ACC112 (cell line): Measurements from ENCODE around the gene CERS6.

Experiments
- H2AFZ ChIP-seq: fragments of 200-600 bp; sonication (generic); one replicate; pipeline ENCODE4 v1.6.0; 2017; ENCODE audit warnings: antibody characterized with exemption, low read length; ENCODE audit not compliant: unreplicated experiment
- H3K27ac ChIP-seq: fragments of 200-600 bp; sonication (generic); 2 replicates; pipeline ENCODE4 v1.5.1; 2014; ENCODE audit warnings: low read depth, mild to moderate bottlenecking, antibody characterized with exemption, low read length, moderate library complexity
- H3K27me3 ChIP-seq: fragments of 200-600 bp; sonication (generic); 2 replicates; pipeline ENCODE4 v1.6.1; 2014; ENCODE audit warnings: mild to moderate bottlenecking, antibody characterized with exemption, low read length, moderate library complexity, mixed read lengths; ENCODE audit not compliant: insufficient read depth
- H3K36me3 ChIP-seq: fragments of 200-600 bp; sonication (generic); 2 replicates; pipeline ENCODE4 v1.6.1; 2016; ENCODE audit warnings: mild to moderate bottlenecking, antibody characterized with exemption, low read length, moderate library complexity, mixed read lengths; ENCODE audit not compliant: insufficient read depth
- H3K4me1 ChIP-seq: fragments of 200-600 bp; sonication (generic); one replicate; pipeline ENCODE4 v1.6.1; 2016; ENCODE audit warnings: low read length, mixed read lengths; ENCODE audit not compliant: insufficient read depth, unreplicated experiment, control insufficient read depth
- H3K4me3 ChIP-seq: fragments of 200-600 bp; sonication (generic); 2 replicates; pipeline ENCODE4 v1.5.1; 2014; ENCODE audit warnings: mild to moderate bottlenecking, low read depth, low read length
- H3K79me2 ChIP-seq: fragments of 200-600 bp; sonication (generic); one replicate; pipeline ENCODE4 v1.6.0; 2016; ENCODE audit warnings: low read length; ENCODE audit not compliant: control insufficient read depth, unreplicated experiment, insufficient read depth

Gene CERS6

DNA sequence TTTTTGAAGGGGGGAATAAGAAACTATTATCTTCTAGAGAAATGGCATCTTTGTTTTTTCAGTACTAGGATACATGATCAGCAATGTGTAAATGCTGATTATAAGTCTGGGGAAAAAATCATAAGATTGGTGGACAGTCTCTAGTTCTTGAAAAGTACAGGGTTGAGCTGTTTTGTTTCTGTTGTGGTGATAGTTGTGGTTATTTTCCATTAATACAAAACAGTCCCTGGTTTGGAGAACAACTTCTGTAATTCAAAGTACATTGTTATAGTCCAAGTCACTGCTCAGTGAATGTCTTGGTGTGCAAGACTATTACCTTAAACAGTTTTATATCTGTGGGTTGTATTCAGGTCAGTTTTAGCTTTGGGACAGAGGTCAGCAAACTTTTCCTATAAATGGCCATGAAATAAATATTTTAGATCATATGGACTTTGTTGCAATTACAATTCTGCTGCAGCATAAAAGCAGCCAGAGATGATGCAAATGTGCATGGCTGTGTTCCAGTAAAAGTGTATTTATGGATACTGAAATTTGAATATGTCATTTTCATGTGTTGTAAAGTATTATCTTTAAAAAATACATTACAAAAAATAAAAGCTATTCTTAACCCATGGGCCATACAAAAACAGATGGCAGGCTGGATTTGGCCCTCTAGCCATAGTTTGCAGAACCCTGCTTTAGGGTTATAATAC is 111.0 kb downstream of the CERS6 start:
- Histone ChIP-seq H3K4me3 (no peak overlapping the region), H3K27ac (no peak overlapping the region), H3K4me1 (peaks cover 13% of the 10 kb centered on the region), H3K27me3 (no peaks in the 10 kb centered on the region), H3K36me3 (no peaks in the 10 kb centered on the region), H3K79me2 (peaks cover 11% of the 10 kb centered on the region), H2AFZ (no peak overlapping the region)

DNA sequence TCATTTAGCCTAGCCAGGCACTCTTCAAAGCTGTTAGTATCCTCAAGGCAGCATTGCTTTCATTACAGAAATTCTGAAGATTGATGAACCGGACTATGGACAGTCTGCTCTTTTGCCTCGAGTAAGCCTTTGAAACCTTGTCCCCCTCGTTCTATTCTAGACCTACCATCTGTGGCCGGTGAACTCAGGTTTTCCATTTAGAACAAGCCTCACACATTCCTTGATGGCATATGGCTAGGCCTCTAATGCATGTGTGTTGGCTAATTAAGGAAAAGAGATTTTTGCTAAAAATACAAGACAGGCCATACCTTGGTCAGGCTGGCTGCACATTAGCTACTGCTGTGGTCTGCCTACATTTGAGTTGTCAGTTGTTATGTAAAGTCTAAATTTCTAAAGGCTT is 111.8 kb downstream of the CERS6 start:
- Histone ChIP-seq H3K79me2 (peaks cover 11% of the 10 kb centered on the region), H3K36me3 (no peaks in the 10 kb centered on the region), H3K27ac (no peak overlapping the region), H3K4me1 (peaks cover 17% of the 10 kb centered on the region), H3K4me3 (no peak overlapping the region), H2AFZ (no peak overlapping the region), H3K27me3 (no peaks in the 10 kb centered on the region)

DNA sequence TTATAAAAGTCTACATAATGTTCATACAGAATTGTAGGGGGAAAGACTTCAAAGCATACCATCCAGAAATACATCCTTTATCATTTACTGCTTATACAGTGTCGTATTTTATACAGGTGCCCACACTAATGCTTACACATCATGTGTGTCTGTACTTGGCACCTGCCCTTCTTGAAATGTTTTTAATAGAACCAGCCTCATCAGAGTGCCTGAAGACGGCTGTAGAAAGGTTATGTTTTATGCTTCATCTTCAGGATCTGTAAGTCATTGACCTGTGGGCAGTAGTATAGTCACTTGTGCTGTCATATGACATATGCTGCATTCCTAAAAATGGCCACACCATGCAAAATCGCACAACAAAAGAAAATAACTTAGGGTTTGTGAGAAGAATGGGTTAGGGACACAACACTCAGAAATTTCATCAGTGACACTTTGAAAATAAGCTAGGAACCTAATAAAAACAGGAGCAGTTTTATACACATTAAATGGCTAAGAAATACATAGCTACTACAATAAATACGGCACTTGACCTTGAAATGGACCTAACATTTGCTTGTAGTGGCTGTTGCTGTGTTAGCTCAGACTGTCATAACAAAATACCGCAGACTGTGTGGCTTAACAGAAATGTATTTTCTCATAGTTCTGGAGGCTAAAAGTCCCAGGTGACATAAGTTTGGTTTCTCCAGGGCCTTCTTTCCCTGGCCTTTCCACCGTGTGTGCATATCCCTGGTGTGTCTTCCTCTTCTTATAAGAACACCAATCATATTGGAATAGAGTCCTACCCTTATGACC is 112.6 kb downstream of the CERS6 start:
- Histone ChIP-seq H3K27me3 (no peaks in the 10 kb centered on the region), H3K36me3 (no peaks in the 10 kb centered on the region), H3K4me3 (no peak overlapping the region), H3K79me2 (peaks cover 11% of the 10 kb centered on the region), H3K4me1 (peaks cover 23% of the 10 kb centered on the region), H2AFZ (no peak overlapping the region), H3K27ac (no peak overlapping the region)

DNA sequence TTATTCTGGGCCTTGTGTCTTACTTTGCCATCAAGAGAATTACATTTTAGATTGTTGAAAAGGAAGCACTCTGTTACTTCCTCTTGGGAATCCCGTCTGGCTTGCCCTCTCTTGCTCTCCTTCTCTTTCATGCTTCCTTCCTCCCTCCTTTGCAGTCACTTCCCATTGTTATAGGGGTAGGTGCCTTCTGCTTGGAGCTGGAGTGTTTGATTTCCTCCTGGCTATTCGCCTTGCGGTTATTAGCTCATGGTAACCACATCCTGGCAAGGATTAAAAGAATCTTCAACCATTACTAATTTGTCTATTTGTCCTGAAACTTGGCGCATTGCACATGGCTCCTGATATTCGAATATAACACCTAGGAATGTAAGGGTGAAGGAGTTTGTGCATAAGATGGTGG is 115.0 kb downstream of the CERS6 start:
- Histone ChIP-seq H3K27me3 (no peaks in the 10 kb centered on the region), H3K79me2 (peaks cover 12% of the 10 kb centered on the region), H2AFZ (no peak overlapping the region), H3K4me3 (no peak overlapping the region), H3K4me1 (peaks cover 11% of the 10 kb centered on the region), H3K27ac (no peak overlapping the region), H3K36me3 (no peaks in the 10 kb centered on the region)

DNA sequence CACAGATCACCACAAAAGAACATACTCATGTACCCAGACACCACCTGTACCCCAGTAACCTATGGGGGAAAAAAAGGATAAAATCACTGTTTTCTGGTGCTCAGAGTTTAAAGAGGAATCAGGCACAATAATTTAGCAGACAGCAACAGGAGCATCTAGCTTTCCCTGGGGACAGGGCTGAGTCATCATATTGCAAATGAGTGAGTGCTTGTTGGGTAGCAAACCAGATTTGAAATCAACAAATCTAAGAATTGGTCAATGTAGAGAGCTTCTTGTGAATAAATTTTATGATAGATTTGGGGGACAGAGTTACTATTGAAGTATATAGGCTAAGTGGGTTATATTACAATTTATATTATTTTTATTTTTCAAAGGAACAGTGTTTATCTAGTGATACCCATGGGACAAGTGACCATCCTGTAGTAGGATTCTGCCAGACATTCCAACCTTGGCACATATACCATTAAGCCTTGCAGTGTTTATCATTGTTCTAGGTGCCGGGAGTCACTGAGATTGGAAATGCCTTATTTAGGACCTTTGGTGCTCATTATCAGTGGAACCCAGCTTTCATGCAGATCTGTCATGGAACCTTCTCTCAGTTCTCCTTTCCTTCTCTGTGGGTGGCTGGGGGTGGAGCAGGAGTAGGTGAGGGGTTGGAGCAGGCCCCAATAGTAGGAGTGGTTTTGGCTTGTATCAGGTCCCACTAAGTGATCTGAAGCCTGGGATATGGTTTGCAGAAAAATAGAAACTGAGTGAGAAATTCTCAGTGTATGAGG is 117.2 kb downstream of the CERS6 start:
- Histone ChIP-seq H3K4me1 (peaks cover 11% of the 10 kb centered on the region), H3K79me2 (peaks cover 7% of the 10 kb centered on the region), H3K4me3 (no peak overlapping the region), H3K27me3 (no peaks in the 10 kb centered on the region), H3K27ac (no peak overlapping the region), H3K36me3 (no peaks in the 10 kb centered on the region), H2AFZ (no peak overlapping the region)

DNA sequence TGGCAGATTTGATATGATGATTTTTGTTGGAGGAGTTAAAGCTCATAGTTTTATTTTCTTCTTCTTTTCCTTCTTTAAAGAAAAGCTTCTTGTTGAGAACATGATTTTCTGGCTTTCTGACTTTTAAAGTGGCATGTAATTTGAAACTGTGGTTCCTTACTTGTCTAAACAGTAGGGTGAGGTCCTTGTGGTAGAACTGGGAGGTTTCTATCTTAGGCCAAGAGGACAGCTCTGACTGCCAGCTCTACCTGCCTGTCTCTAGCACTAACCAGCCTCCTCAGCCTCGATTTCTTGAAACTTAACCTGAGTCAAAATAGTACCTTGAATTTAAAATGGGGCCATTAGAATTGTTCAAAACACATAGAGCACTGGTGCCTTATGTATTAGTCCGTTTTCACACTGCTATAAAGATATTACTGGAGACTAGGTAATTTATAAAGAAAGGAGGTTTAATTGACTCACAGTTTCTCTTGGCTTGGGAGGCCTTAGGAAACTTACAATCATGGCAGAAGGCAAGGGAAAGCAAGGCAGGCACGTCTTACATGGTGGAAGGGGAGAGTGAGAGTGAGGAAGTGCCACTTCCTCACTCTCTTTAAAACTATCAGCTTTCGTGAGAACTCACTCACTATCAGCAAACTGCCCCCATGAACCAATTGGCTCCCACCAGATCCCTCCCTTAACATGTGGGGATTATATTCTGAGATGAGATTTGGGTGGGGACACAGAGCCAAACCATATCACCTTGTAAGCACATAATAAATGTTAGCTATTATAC is 119.0 kb downstream of the CERS6 start:
- no peak overlapping the region for H3K27ac ChIP-seq

DNA sequence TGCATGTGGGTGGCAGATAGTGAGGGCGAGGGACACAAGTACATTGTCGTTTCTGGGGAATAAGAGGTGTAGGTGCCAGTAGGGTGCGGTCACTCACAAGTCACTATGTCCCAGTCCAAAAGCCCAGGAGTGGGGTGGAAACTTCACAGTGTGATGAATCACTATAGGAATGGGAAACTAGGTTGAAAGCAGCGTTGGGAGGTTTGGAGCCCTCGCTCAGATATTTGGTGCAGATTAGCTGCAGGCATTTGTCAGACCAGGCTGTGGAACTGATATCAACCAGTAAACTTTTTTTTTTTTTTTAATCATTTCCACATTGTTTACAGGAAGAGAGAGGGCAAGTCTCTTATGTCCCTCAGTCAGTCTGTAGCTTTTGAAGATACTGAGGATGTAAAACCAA is 121.8 kb downstream of the CERS6 start:
- no peak overlapping the region for H3K27ac ChIP-seq
- H3K27me3 ChIP-seq = no peaks in the 10 kb centered on the region
- H3K79me2 ChIP-seq = peaks cover 12% of the 10 kb centered on the region
- H3K36me3 ChIP-seq = no peaks in the 10 kb centered on the region
- no peak overlapping the region for H2AFZ ChIP-seq
- peaks cover 11% of the 10 kb centered on the region for H3K4me1 ChIP-seq
- H3K4me3 ChIP-seq = no peak overlapping the region

More for the DNA sequence above, 119.0 kb downstream of the CERS6 start:
- Histone ChIP-seq H3K4me1 (peaks cover 11% of the 10 kb centered on the region), H2AFZ (no peak overlapping the region), H3K79me2 (peaks cover 3% of the 10 kb centered on the region), H3K4me3 (no peak overlapping the region), H3K27me3 (no peaks in the 10 kb centered on the region), H3K36me3 (no peaks in the 10 kb centered on the region)

DNA sequence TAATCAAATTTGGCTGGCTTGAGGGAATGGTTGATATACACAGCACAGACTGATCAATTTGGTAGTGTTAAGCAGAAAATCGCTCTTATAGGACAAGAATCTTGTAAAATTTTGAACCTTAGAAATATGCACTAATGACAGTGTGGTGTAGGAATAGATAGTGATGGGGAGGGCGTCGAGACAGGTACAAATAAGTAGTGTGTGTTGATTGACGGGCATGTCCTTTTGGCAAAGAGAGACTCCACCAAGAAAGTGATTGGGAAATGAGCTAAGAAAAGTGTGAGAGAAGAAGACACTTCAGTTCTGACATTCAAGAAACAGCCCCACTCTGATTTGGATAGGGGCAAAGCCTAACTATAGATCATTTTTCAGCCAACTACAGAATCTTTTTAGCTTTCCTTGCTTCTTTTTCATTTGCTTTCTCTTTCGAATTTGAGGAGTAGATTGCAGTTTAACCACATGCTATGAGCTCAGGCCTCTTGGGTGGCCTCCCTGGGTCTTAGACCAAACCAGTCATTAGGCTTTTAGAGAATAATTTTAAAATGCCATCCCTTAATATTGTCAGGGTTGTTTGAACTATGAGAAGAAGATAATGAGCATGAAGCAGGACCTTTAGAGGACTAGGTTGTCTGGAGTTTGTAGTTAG is 127.1 kb downstream of the CERS6 start:
- H3K27me3 ChIP-seq = no peaks in the 10 kb centered on the region
- peaks cover 21% of the 10 kb centered on the region for H3K79me2 ChIP-seq
- H2AFZ ChIP-seq = peak overlapping the region; percentile 34
- no peaks in the 10 kb centered on the region for H3K36me3 ChIP-seq
- peak overlapping the region; percentile 93 for H3K27ac ChIP-seq
- H3K4me3 ChIP-seq = peak overlapping the region; percentile 54
- peaks cover 27% of the 10 kb centered on the region for H3K4me1 ChIP-seq

DNA sequence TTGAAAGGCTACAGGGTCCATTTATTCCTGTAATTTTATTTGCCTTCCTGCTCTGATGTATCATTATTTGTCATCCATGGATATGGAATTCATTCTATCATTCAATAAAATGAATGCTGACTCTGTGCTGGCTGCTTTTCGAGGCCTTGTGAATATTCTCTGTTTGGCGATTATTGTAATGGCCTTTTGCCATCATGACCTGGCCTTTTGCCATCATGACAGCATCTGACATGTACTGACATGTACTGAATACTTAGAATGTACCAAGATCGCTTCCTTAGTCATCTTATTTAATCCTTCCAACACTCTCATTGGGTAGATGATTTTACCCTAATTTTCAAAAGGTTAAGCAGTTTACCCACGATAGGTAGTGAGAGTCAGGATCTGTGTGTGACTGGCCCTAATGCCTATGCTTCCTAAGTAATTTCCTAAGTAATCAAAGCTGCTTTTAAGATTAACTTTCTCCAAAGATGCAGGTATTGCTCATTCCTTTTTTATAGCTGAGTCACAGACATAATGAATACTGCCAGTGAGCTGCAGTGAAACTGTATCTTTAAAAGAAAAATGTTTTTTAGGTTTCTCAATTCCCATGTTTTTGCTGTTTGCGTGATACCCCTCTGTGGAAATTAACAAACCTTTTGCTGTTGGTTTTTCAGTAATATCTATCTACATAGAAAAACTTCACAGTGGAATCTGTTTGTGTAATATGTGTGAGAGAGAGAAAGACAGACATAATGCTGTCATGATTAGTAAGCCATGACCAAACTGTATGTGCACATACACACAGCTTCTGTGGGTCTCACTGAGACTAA is 127.8 kb downstream of the CERS6 start:
- peak overlapping the region; percentile 44 for H2AFZ ChIP-seq
- peak overlapping the region; percentile 93 for H3K27ac ChIP-seq
- peak overlapping the region; percentile 54 for H3K4me3 ChIP-seq

More for the DNA sequence above, 127.8 kb downstream of the CERS6 start:
- Histone ChIP-seq H3K27me3 (no peaks in the 10 kb centered on the region), H3K36me3 (no peaks in the 10 kb centered on the region), H3K79me2 (peaks cover 22% of the 10 kb centered on the region), H3K4me1 (peaks cover 27% of the 10 kb centered on the region)
